ENCODE results near the gene TRAF3IP1. TPM values are rescaled to one million over a fixed set of nuclear protein-coding genes. Genes with fewer than 3 reads are reported as not detected.

The TRAF3IP1 gene
- total RNA-seq, 2 experiments from 2014 or later = 5.1 to 6.9 TPM

DNA sequence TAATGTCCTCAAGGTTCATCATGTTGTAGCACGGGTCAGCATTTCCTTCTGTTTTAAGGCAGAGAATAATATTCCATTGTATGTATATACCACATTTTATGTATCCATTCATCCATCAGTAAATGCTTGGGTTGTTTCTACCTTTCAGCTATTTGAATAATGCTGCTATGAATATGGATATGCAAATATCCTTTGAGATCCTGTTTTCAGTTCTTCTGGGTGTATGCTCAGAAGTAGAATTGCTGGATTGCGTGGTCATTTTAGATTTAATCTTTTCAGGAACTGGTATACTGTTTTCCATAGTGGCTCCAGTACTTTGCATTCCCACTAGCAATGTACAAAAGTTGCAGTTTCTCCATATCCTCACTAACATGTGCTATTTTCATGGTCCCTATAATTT lies 93.0 kb downstream of the TRAF3IP1 start:
- Mint-ChIP-seq H3K4me3 (no peak overlapping the region), H3K4me1 (ENCODE audit: low read depth) (no peaks in the 10 kb centered on the region), H3K27ac (no peak overlapping the region), H3K36me3 (ENCODE audit: low read depth) (peaks cover 3% of the 10 kb centered on the region), H3K27me3 (no peaks in the 10 kb centered on the region), H3K9me3 (peaks cover 6% of the 10 kb centered on the region)
- Histone ChIP-seq H3K27ac (ENCODE audit: low read depth in 1 of 2, low read length in 2 of 2) (no peak overlapping the region), H3K27me3 (ENCODE audit: control insufficient read depth in 1 of 2, insufficient read depth in 2 of 2, low read length in 2 of 2) (no peaks in the 10 kb centered on the region), H3K4me1 (ENCODE audit: insufficient read depth, low read length) (peaks cover 8% of the 10 kb centered on the region), H3K4me3 (ENCODE audit: low read length) (no peak overlapping the region), H3K9me3 (ENCODE audit: control insufficient read depth in 1 of 2, insufficient read depth in 1 of 2, low read length in 2 of 2) (peaks cover 0 to 8% of the 10 kb centered on the region in 2 experiments), H3K36me3 (ENCODE audit: insufficient read depth, low read length) (no peaks in the 10 kb centered on the region)
- intact Hi-C loops (cut with DNase I, micrococcal nuclease) = no loop called here
- ChIA-PET POLR2A (interaction anchor here (0.6 kb wide), 1 partner anchor 23 kb away, joined by 4 read pairs; no protein-coding TSS in a partner anchor), CTCF (no interaction called here)
- DNase-seq (no peak), ATAC-seq (ENCODE audit: poor library complexity) (no peak)
- TF ChIP-seq, protein P1, sequence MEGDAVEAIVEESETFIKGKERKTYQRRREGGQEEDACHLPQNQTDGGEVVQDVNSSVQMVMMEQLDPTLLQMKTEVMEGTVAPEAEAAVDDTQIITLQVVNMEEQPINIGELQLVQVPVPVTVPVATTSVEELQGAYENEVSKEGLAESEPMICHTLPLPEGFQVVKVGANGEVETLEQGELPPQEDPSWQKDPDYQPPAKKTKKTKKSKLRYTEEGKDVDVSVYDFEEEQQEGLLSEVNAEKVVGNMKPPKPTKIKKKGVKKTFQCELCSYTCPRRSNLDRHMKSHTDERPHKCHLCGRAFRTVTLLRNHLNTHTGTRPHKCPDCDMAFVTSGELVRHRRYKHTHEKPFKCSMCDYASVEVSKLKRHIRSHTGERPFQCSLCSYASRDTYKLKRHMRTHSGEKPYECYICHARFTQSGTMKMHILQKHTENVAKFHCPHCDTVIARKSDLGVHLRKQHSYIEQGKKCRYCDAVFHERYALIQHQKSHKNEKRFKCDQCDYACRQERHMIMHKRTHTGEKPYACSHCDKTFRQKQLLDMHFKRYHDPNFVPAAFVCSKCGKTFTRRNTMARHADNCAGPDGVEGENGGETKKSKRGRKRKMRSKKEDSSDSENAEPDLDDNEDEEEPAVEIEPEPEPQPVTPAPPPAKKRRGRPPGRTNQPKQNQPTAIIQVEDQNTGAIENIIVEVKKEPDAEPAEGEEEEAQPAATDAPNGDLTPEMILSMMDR (IDR thresholded peaks at IDR 0.05) = no peak

DNA sequence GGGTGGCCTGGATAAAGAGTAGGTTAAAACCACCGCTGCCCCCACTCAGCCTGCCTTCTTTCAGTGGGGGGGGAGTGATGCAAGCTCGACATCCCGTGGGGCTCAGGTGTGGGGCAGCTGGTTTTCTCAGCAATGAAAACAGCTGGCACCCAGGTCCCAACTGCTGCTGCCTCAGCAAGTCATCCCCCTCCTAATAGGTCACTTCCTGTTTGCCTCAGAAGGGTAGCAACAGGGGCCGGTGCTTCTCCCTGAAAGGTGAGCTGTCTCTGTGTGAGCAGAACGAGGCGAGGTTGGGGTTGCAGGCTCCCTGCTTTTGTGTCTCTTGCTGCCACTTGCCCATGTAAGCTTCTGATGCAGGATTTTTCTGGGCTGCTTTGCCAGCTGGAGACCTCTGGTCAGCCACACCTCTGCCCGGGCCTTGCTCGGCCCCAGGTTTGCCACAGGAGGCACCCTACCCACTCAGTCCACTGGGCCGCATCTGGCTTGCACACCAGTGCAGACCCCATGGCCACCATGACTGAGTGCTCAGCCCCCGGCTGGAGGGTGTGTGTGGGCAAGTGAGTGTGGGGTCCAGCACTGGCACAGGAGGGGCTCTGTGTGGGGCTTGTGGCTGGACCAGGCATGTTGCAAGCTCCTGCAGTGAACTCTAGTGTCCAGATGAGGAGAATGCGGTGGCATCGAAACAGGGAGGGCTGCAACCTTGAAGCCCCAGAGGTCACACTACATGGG lies 94.9 kb downstream of the TRAF3IP1 start:
- Mint-ChIP-seq H3K27me3 (no peaks in the 10 kb centered on the region), H3K4me3 (no peak overlapping the region), H3K27ac (no peak overlapping the region), H3K4me1 (ENCODE audit: low read depth) (no peaks in the 10 kb centered on the region), H3K36me3 (ENCODE audit: low read depth) (peaks cover 3% of the 10 kb centered on the region), H3K9me3 (peaks cover 6% of the 10 kb centered on the region)
- no peak overlapping the region for H3K27ac ChIP-seq (ENCODE audit: low read depth in 1 of 2, low read length in 2 of 2)
- ATAC-seq (ENCODE audit: poor library complexity) (peak; percentile 34), DNase-seq (peak in 3 of 14 experiments; percentile 13 to 38 (median 26))
- CTCF ChIA-PET = no interaction called here
- POLR2A ChIA-PET = no interaction called here
- no peaks in the 10 kb centered on the region for H3K36me3 ChIP-seq (ENCODE audit: insufficient read depth, low read length)
- H3K9me3 ChIP-seq (ENCODE audit: control insufficient read depth in 1 of 2, insufficient read depth in 1 of 2, low read length in 2 of 2) = peaks cover 0 to 8% of the 10 kb centered on the region in 2 experiments
- H3K4me3 ChIP-seq (ENCODE audit: low read length) = no peak overlapping the region
- H3K27me3 ChIP-seq (ENCODE audit: control insufficient read depth in 1 of 2, insufficient read depth in 2 of 2, low read length in 2 of 2) = no peaks in the 10 kb centered on the region
- TF ChIP-seq, protein P1 (IDR thresholded peaks at IDR 0.05) = no peak
- H3K4me1 ChIP-seq (ENCODE audit: insufficient read depth, low read length) = peaks cover 8% of the 10 kb centered on the region
- intact Hi-C loops (cut with DNase I, micrococcal nuclease) = no loop called here

DNA sequence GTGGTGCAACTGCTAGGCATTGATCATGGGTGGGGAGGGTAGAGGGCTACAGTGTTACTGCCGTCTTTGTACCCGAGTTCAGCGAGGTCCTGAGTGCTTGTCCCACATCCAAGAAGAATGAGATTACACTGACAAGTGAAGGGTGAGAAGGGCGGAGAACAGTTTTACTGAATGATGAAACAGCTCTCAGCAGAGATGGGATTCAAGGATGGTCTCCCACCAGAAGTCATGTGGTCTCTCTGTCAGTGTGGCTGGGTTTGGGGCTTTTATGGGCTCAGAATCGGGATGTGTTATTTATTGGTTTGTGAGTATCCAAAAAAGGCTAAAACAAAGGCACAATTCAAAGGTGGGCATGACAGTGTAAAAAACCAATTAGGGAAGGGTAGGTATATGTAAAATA lies 95.6 kb downstream of the TRAF3IP1 start:
- H3K27me3 Mint-ChIP-seq = no peaks in the 10 kb centered on the region

More for the DNA sequence above, 95.6 kb downstream of the TRAF3IP1 start:
- intact Hi-C loops (cut with DNase I, micrococcal nuclease) = no loop called here
- H3K9me3 Mint-ChIP-seq = peaks cover 6% of the 10 kb centered on the region
- H3K27ac Mint-ChIP-seq = no peak overlapping the region
- ChIA-PET POLR2A (no interaction called here), CTCF (no interaction called here)
- Histone ChIP-seq H3K36me3 (ENCODE audit: insufficient read depth, low read length) (no peaks in the 10 kb centered on the region), H3K27me3 (ENCODE audit: control insufficient read depth in 1 of 2, insufficient read depth in 2 of 2, low read length in 2 of 2) (no peaks in the 10 kb centered on the region), H3K4me3 (ENCODE audit: low read length) (no peak overlapping the region), H3K27ac (ENCODE audit: low read depth in 1 of 2, low read length in 2 of 2) (no peak overlapping the region), H3K4me1 (ENCODE audit: insufficient read depth, low read length) (peaks cover 8% of the 10 kb centered on the region), H3K9me3 (ENCODE audit: control insufficient read depth in 1 of 2, insufficient read depth in 1 of 2, low read length in 2 of 2) (peaks cover 0 to 8% of the 10 kb centered on the region in 2 experiments)
- no peak overlapping the region for H3K4me3 Mint-ChIP-seq
- peaks cover 3% of the 10 kb centered on the region for H3K36me3 Mint-ChIP-seq (ENCODE audit: low read depth)
- no peak for ATAC-seq (ENCODE audit: poor library complexity)
- no peaks in the 10 kb centered on the region for H3K4me1 Mint-ChIP-seq (ENCODE audit: low read depth)
- no peak for DNase-seq
- TF ChIP-seq, protein P1 (IDR thresholded peaks at IDR 0.05) = no peak

Data from CD4-positive, alpha-beta T cell (primary cell).